Measurements from ENCODE around the gene PCSK6.

DNA sequence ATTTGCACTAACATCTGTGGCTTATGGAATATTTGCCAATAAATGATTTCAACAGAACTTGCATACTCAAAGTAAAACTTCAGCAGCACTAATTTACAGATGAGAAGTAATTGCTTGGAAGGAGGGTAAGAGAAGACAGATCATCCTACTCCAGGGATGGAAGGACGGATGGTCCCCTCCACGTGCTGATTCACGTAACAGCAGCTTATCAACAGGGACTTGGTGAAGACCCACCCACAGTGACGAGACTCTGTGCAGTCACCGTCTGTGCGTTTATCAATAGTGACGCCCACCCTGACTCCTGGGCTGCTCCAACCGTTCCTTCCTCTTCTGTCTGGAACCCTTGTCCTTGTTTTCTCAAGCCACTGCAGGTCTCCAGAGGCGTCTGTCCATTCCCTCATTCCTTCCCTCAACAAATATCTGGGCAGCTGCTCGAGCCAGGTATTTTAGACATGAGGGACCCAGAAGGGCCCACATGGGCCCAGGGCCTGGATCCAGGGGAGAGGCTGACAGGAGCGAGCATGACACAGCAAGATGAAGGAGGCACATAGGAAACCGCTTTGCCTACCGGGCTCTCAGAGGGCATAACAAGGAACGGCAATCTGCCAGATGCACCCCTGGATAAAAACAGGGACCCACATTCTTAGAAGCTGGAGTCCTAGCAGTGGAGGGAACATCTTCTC is 33.3 kb downstream of the PCSK6 start:
- TF ChIP-seq, protein P1, sequence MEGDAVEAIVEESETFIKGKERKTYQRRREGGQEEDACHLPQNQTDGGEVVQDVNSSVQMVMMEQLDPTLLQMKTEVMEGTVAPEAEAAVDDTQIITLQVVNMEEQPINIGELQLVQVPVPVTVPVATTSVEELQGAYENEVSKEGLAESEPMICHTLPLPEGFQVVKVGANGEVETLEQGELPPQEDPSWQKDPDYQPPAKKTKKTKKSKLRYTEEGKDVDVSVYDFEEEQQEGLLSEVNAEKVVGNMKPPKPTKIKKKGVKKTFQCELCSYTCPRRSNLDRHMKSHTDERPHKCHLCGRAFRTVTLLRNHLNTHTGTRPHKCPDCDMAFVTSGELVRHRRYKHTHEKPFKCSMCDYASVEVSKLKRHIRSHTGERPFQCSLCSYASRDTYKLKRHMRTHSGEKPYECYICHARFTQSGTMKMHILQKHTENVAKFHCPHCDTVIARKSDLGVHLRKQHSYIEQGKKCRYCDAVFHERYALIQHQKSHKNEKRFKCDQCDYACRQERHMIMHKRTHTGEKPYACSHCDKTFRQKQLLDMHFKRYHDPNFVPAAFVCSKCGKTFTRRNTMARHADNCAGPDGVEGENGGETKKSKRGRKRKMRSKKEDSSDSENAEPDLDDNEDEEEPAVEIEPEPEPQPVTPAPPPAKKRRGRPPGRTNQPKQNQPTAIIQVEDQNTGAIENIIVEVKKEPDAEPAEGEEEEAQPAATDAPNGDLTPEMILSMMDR (IDR thresholded peaks at IDR 0.05; ENCODE audit: insufficient read depth, low read depth, low read length): no peak
- TF ChIP-seq EZH2 (IDR thresholded peaks at IDR 0.05; ENCODE audit: insufficient read depth, low read length): no peak
